Liver (tissue), 9 donors: ENCODE measurements around the gene CFAP77. TPM values are rescaled to one million over a fixed set of nuclear protein-coding genes. Genes with fewer than 3 reads are reported as not detected.

ENCODE experiments used
- DNase-seq: peaks from one replicate; pipeline ENCODE4 v3.0.0-alpha.2; 2017; ENCODE audit warnings: low spot score
- H3K27ac ChIP-seq, 2 donors: one replicate each; pipeline ENCODE4 v1.7.0; 2013; ENCODE audit warnings: inconsistent platforms in 2 of 2, low read length in 2 of 2, control low read depth in 1 of 2, low read depth in 1 of 2, mild to moderate bottlenecking in 1 of 2
- H3K27me3 ChIP-seq, 4 donors: one replicate each; pipeline versions ENCODE4 v1.6.1 to v1.7.0; 2013; ENCODE audit warnings: low read length in 3 of 4, inconsistent platforms in 1 of 4, mild to moderate bottlenecking in 1 of 4, moderate library complexity in 1 of 4; ENCODE audit not compliant: control insufficient read depth in 4 of 4, insufficient read depth in 4 of 4
- H3K36me3 ChIP-seq, 4 donors: one replicate each; pipeline versions ENCODE4 v1.6.1 to v1.7.0; 2013; ENCODE audit warnings: low read length in 3 of 4, mild to moderate bottlenecking in 3 of 4, low read depth in 1 of 4, moderate library complexity in 1 of 4; ENCODE audit not compliant: control insufficient read depth in 4 of 4, insufficient read depth in 3 of 4
- H3K4me1 ChIP-seq, 4 donors: one replicate each; pipeline versions ENCODE4 v1.6.1 to v1.7.0; 2013; ENCODE audit warnings: low read length in 3 of 4, mild to moderate bottlenecking in 3 of 4, moderate library complexity in 1 of 4; ENCODE audit not compliant: control insufficient read depth in 4 of 4, insufficient read depth in 4 of 4
- H3K4me3 ChIP-seq, 3 donors: one replicate each; pipeline versions ENCODE4 v1.6.1 to v1.7.0; 2013; ENCODE audit warnings: low read length in 3 of 3, control low read depth in 1 of 3, low read depth in 1 of 3, mild to moderate bottlenecking in 1 of 3
- H3K9ac ChIP-seq, 2 donors: one replicate each; pipeline ENCODE4 v1.7.0; 2013; ENCODE audit warnings: low read length in 2 of 2, mild to moderate bottlenecking in 2 of 2, moderate library complexity in 2 of 2, control low read depth in 1 of 2, low read depth in 1 of 2
- H3K9me3 ChIP-seq, 4 donors: one replicate each; pipeline versions ENCODE4 v1.6.1 to v1.7.0; 2013; ENCODE audit warnings: low read length in 3 of 4; ENCODE audit not compliant: control insufficient read depth in 4 of 4
- ATF3 ChIP-seq: IDR thresholded peaks from 2 replicates; pipeline ENCODE4 v1.6.1; 2016; ENCODE audit warnings: antibody characterized with exemption
- CTCF ChIP-seq: fragments of 150-350 bp; IDR thresholded peaks from 2 replicates; pipeline ENCODE4 v1.5.1; 2017; ENCODE audit warnings: improper control_type of control experiment, low read depth, low read length; ENCODE audit not compliant: missing input control
- EGR1 ChIP-seq, 2 donors: IDR thresholded peaks; 2 replicates each; pipeline ENCODE4 v1.6.1; 2016 to 2018; ENCODE audit warnings: antibody characterized with exemption in 2 of 2, low read depth in 2 of 2
- FOXA1 ChIP-seq: IDR thresholded peaks from 2 replicates; pipeline ENCODE4 v1.6.1; 2016; ENCODE audit warnings: antibody characterized with exemption
- FOXA2 ChIP-seq: IDR thresholded peaks from 2 replicates; pipeline ENCODE4 v1.6.1; 2016; ENCODE audit warnings: antibody characterized with exemption
- GABPA ChIP-seq, 2 donors: IDR thresholded peaks in 1 of 2; conservative IDR thresholded peaks in 1 of 2; 2 replicates each; pipeline ENCODE4 v1.6.1; 2016; ENCODE audit warnings: antibody characterized with exemption in 2 of 2, mild to moderate bottlenecking in 1 of 2, moderate library complexity in 1 of 2
- HNF4A ChIP-seq, 2 donors: conservative IDR thresholded peaks; 2 replicates each; pipeline ENCODE4 v1.6.1; 2016; ENCODE audit warnings: antibody characterized with exemption in 2 of 2, mild to moderate bottlenecking in 2 of 2
- HNF4G ChIP-seq: IDR thresholded peaks from 2 replicates; pipeline ENCODE4 v1.6.1; 2016; ENCODE audit warnings: antibody characterized with exemption
- JUND ChIP-seq, 2 donors: IDR thresholded peaks; 2 replicates each; pipeline ENCODE4 v1.6.1; 2016; ENCODE audit warnings: antibody characterized with exemption in 2 of 2
- MAX ChIP-seq: IDR thresholded peaks from 2 replicates; pipeline ENCODE4 v1.6.1; 2016; ENCODE audit warnings: antibody characterized with exemption
- NR2F2 ChIP-seq: IDR thresholded peaks from 2 replicates; pipeline ENCODE4 v1.6.1; 2016; ENCODE audit warnings: antibody characterized with exemption
- RAD21 ChIP-seq, 2 donors: IDR thresholded peaks; 2 replicates each; pipeline ENCODE4 v1.6.1; 2016; ENCODE audit warnings: antibody characterized with exemption in 2 of 2, mild to moderate bottlenecking in 2 of 2
- REST ChIP-seq: IDR thresholded peaks from 2 replicates; pipeline ENCODE4 v1.6.1; 2016; ENCODE audit warnings: antibody characterized with exemption, mild to moderate bottlenecking
- RXRA ChIP-seq, 2 donors: IDR thresholded peaks; 2 replicates each; pipeline ENCODE4 v1.6.1; 2017 to 2018; ENCODE audit warnings: antibody characterized with exemption in 2 of 2, mild to moderate bottlenecking in 1 of 2
- SP1 ChIP-seq: IDR thresholded peaks from 2 replicates; pipeline ENCODE4 v1.6.1; 2018; ENCODE audit warnings: antibody characterized with exemption, mild to moderate bottlenecking
- TAF1 ChIP-seq: conservative IDR thresholded peaks from 2 replicates; pipeline ENCODE4 v1.6.1; 2016; ENCODE audit warnings: antibody characterized with exemption, mild to moderate bottlenecking
- YY1 ChIP-seq: IDR thresholded peaks from 2 replicates; pipeline ENCODE4 v1.6.1; 2016; ENCODE audit warnings: antibody characterized with exemption, mild to moderate bottlenecking
- ZBTB33 ChIP-seq: IDR thresholded peaks from 2 replicates; pipeline ENCODE4 v1.6.1; 2016; ENCODE audit warnings: antibody characterized with exemption
- WGBS: extraction: QIAGEN DNeasy Blood & Tissue Kit; methylation state at CpG from one replicate; pipeline ENCODE4 v1.1.7; 2013; 5-methylcytosine and 5-hydroxymethylcytosine counted together
- polyA plus RNA-seq, 2 donors: library from polyadenylated mRNA; stranded (reverse) in 1 of 2; unstranded in 1 of 2; fragments of 200-250 nt in 1 of 2; fragments of >200 nt in 1 of 2; fragmentation: Nextera tagmentation in 1 of 2; extraction: Ambion mirVana in 1 of 2; gene quantifications; one replicate each; pipeline versions ENCODE4 v1.2.1 to v1.2.3, GENCODE V29; 2013 to 2015
- total RNA-seq, 2 donors: library from RNA; depleted of rRNA; stranded (reverse); fragments of >200 nt; gene quantifications; one replicate each; pipeline ENCODE4 v1.2.3, GENCODE V29; 2014
- donor health status: healthy.
- donor health status: healthy.
- donor health status: healthy.
- donor health status: healthy.
- donor health status: healthy.

Gene CFAP77
- total and polyA plus RNA-seq, 4 donors, result not detected

- WGBS, result 86% methylated on average over 13 of the region's 13 CpGs
- Histone ChIP-seq H3K36me3 (no peaks in the 10 kb centered on the region), H3K27ac (no peak overlapping the region), H3K4me1 (peaks cover 0 to under 1% (median 0%) of the 10 kb centered on the region in 4 donors), H3K4me3 (no peak overlapping the region), H3K9me3 (no peaks in the 10 kb centered on the region), H3K9ac (no peak overlapping the region), H3K27me3 (peaks cover 0 to 1% (median 0%) of the 10 kb centered on the region in 4 donors)
- no peak for DNase-seq
- TF ChIP-seq MAX (no peak), HNF4A (conservative IDR thresholded peaks at IDR 0.05) (no peak), FOXA1 (no peak), EGR1 (IDR thresholded peaks at IDR 0.05; ENCODE audit: low read depth in 2 of 2) (no peak), ATF3 (no peak), JUND (IDR thresholded peaks at IDR 0.05) (no peak), RXRA (IDR thresholded peaks at IDR 0.05) (no peak), NR2F2 (no peak), ZBTB33 (no peak), SP1 (no peak), RAD21 (IDR thresholded peaks at IDR 0.05) (no peak), YY1 (no peak), TAF1 (no peak)
Measured at GRCh38 chr9:132551556-132551955, 141.5 kb downstream of the CFAP77 start.

GRCh38 chr9:132552041-132552440 is 142.0 kb downstream of the CFAP77 start:
- no peak overlapping the region for H3K27ac ChIP-seq
- H3K4me1 ChIP-seq, result no peaks in the 10 kb centered on the region
- no peaks in the 10 kb centered on the region for H3K27me3 ChIP-seq
- H3K4me3 ChIP-seq, result no peak overlapping the region
- H3K9ac ChIP-seq, result no peak overlapping the region
- DNase-seq, result no peak
- H3K9me3 ChIP-seq, result no peaks in the 10 kb centered on the region
- WGBS, result 92% methylated on average over 12 of the region's 12 CpGs
- no peaks in the 10 kb centered on the region for H3K36me3 ChIP-seq
- TF ChIP-seq NR2F2 (no peak), GABPA (IDR thresholded peaks at IDR 0.05 in 1 of 2, conservative IDR thresholded peaks at IDR 0.05 in 1 of 2) (no peak), RAD21 (IDR thresholded peaks at IDR 0.05) (no peak), ATF3 (no peak), JUND (IDR thresholded peaks at IDR 0.05) (no peak), SP1 (no peak), REST (no peak), FOXA2 (no peak), FOXA1 (no peak), HNF4A (conservative IDR thresholded peaks at IDR 0.05) (no peak), YY1 (no peak), HNF4G (no peak), CTCF (no peak), ZBTB33 (no peak), TAF1 (no peak), MAX (no peak), EGR1 (IDR thresholded peaks at IDR 0.05; ENCODE audit: low read depth in 2 of 2) (no peak)
